Mucosa of descending colon (tissue), 3 donors: ENCODE results near the gene DONSON. TPM values are rescaled to one million over a fixed set of nuclear protein-coding genes. Genes with fewer than 3 reads are reported as not detected.

Source experiments
- ATAC-seq: fragments of 200-7000 bp; cut with Tn5 transposase; one replicate; pipeline ENCODE4 v1.9.1; 2020; ENCODE audit warnings: mild to moderate bottlenecking, moderate library complexity
- DNase-seq, 3 donors: peaks; one replicate each; pipeline ENCODE4 v3.0.0-alpha.2; 2020
- H3K36me3 ChIP-seq: fragments of 200-600 bp; one replicate; pipeline ENCODE4 v1.8.0; 2021; ENCODE audit warnings: low read depth, mild to moderate bottlenecking
- H3K4me1 ChIP-seq: fragments of 200-600 bp; one replicate; pipeline ENCODE4 v1.8.0; 2021; ENCODE audit warnings: low read depth, mild to moderate bottlenecking
- H3K4me3 ChIP-seq: fragments of 200-600 bp; one replicate; pipeline ENCODE4 v1.8.0; 2021; ENCODE audit warnings: mild to moderate bottlenecking
- H3K9me3 ChIP-seq: fragments of 200-600 bp; one replicate; pipeline ENCODE4 v1.8.0; 2021; ENCODE audit warnings: mild to moderate bottlenecking
- CTCF ChIP-seq: fragments of 200-600 bp; IDR thresholded peaks from one replicate; pipeline ENCODE4 v1.8.0; 2022; ENCODE audit warnings: antibody characterized with exemption, mild to moderate bottlenecking
- intact Hi-C, 2 donors: fragments of 100-400 bp; cut with DNase I in 1 of 2; cut with micrococcal nuclease in 1 of 2; formaldehyde crosslinking; loops; one replicate each; pipeline versions ENCODE4 v1.11.0 to v1.11.1; 2022; cut with DNase I, micrococcal nuclease
- total RNA-seq, 3 donors: library from RNA; stranded (reverse); fragmentation: NEBNext Ultra II Directional in 2 of 3; extraction: Animal tissue kit (Norgen Biotek cat#: 25700) in 2 of 3; gene quantifications; one replicate each; pipeline versions ENCODE4 v1.2.1 to v1.2.4, GENCODE V29; 2021 to 2023
- donor health status: DM: no; HTN: no; CAD: no; lungs with moderate emphysema.
- donor health status: DM: no; HTN: no; CAD: no.
- donor health status: DM: no; HTN: yes; CAD: no.

DONSON gene
- total RNA-seq, 3 donors from 2014 or later = 7.6 to 10.5 (median 9.6) TPM

- H3K4me3 ChIP-seq = no peak overlapping the region
- intact Hi-C loops = no loop called here
- no peak for TF ChIP-seq CTCF
- H3K9me3 ChIP-seq = no peaks in the 10 kb centered on the region
- DNase-seq (no peak), ATAC-seq (peak; percentile 10)
- H3K4me1 ChIP-seq = peaks cover 7% of the 10 kb centered on the region
- peaks cover 29% of the 10 kb centered on the region for H3K36me3 ChIP-seq
These were observed 38.4 kb downstream of the DONSON start for GRCh38 chr21:33549848-33550771.

GRCh38 chr21:33546086-33546485 lies 42.4 kb downstream of the DONSON start:
- ATAC-seq (no peak), DNase-seq (no peak)
- intact Hi-C loops = no loop called here
- TF ChIP-seq CTCF = no peak
- Histone ChIP-seq H3K4me3 (no peak overlapping the region), H3K36me3 (peaks cover 21% of the 10 kb centered on the region), H3K9me3 (no peaks in the 10 kb centered on the region), H3K4me1 (peaks cover 22% of the 10 kb centered on the region)

- peaks cover 26% of the 10 kb centered on the region for H3K4me1 ChIP-seq
- H3K4me3 ChIP-seq = no peak overlapping the region
- H3K36me3 ChIP-seq = peaks cover 6% of the 10 kb centered on the region
- intact Hi-C loops = no loop called here
- TF ChIP-seq CTCF = no peak
- ATAC-seq (no peak), DNase-seq (no peak)
- H3K9me3 ChIP-seq = no peaks in the 10 kb centered on the region
These were observed 43.9 kb downstream of the DONSON start for GRCh38 chr21:33544451-33545195.

- TF ChIP-seq CTCF = no peak
- ATAC-seq (peak; percentile 53), DNase-seq (peak; percentile 81 to 86 (median 85))
- intact Hi-C loops = no loop called here
- Histone ChIP-seq H3K9me3 (no peaks in the 10 kb centered on the region), H3K4me1 (peaks cover 26% of the 10 kb centered on the region), H3K4me3 (peak overlapping the region; percentile 60), H3K36me3 (peaks cover 4% of the 10 kb centered on the region)
These were observed 44.9 kb downstream of the DONSON start for GRCh38 chr21:33543505-33544129.

GRCh38 chr21:33542640-33543504 lies 45.6 kb downstream of the DONSON start, which contains the start of gene SON:
Gene SON, plus strand, starts transcription at chr21:33543038. Its CDS starts 55 bp downstream, at chr21:33543093.
- no peaks in the 10 kb centered on the region for H3K9me3 ChIP-seq
- peak; percentile 94 for ATAC-seq
- peaks cover 26% of the 10 kb centered on the region for H3K4me1 ChIP-seq
- DNase-seq = peak; percentile 97 to 99 (median 98)
- intact Hi-C loops = no loop called here
- peaks cover 4% of the 10 kb centered on the region for H3K36me3 ChIP-seq
- peak within 1 kb of the TSS; percentile 60 for H3K4me3 ChIP-seq
- TF ChIP-seq CTCF = no peak
